Rectal smooth muscle tissue (tissue), 1 donor: ENCODE results near the gene NECTIN3.

Source experiments
- H3K27ac ChIP-seq: one replicate; pipeline ENCODE4 v1.7.0; 2013; ENCODE audit warnings: low read depth, low read length, inconsistent platforms
- H3K27me3 ChIP-seq: one replicate; pipeline ENCODE4 v1.7.0; 2013; ENCODE audit warnings: low read length; ENCODE audit not compliant: control insufficient read depth, insufficient read depth
- H3K36me3 ChIP-seq: one replicate; pipeline ENCODE4 v1.7.0; 2013; ENCODE audit warnings: low read length; ENCODE audit not compliant: control insufficient read depth, insufficient read depth
- H3K4me1 ChIP-seq: one replicate; pipeline ENCODE4 v1.7.0; 2013; ENCODE audit warnings: low read length; ENCODE audit not compliant: control insufficient read depth, insufficient read depth
- H3K4me3 ChIP-seq: one replicate; pipeline ENCODE4 v1.7.0; 2013; ENCODE audit warnings: low read length
- H3K9ac ChIP-seq: one replicate; pipeline ENCODE4 v1.7.0; 2013; ENCODE audit warnings: low read length

NECTIN3 gene

DNA sequence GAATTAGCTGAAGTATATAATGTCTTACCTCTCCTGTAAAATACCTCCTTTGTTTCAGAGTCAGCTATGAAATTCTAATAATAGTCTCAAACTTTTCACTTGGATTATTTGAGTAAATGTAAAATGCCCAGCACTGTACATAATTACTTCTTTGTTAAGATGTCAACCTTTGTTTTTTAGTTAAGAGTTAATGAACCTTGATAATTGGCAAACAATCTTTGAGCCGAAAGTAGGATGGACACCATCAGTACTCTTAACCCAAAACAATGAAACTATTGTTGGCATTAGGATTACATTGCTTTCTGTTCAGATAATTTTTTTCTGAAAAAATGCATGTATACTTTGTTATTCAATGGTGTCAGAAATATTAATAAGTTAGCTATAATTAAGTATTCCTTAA lies 3.0 kb upstream of the NECTIN3 start:
- Histone ChIP-seq H3K4me3 (no peak overlapping the region), H3K27ac (no peak overlapping the region), H3K27me3 (no peaks in the 10 kb centered on the region), H3K36me3 (no peaks in the 10 kb centered on the region), H3K9ac (no peak overlapping the region), H3K4me1 (no peaks in the 10 kb centered on the region)

- Histone ChIP-seq H3K27ac (peak overlapping the region; percentile 78), H3K9ac (peak overlapping the region; percentile 21), H3K4me1 (peaks cover 10% of the 10 kb centered on the region), H3K36me3 (no peaks in the 10 kb centered on the region), H3K4me3 (peak overlapping the region; percentile 99), H3K27me3 (no peaks in the 10 kb centered on the region)
Observed at GRCh38 chr3:111069974-111070771, 1.4 kb upstream of the NECTIN3 start.

DNA sequence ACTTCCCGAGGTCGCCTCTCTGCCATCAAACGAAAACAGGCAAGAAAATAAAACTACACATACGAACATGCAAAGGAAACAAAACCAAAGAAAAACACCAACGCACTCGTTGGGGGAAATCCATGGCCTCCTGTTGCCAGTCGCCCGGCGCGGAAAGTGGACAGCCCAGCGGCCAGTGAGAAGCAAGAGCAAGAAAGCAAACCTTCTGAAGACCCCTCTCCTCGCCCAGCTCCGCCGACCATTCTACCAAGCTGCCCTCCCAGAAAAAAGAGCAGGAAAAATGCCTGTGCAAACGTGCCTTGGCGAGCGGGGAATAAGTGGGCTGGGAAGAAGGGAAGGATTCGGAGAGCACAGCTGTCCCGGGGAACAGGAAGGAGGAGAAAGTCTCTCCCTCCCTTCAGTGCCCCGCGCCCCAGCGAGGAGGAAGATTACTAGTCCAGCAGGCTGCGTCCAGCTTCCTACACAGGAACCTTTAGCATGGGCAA lies 802 bp upstream of the NECTIN3 start:
- H3K4me1 ChIP-seq = peaks cover 10% of the 10 kb centered on the region
- peak overlapping the region; percentile 99 for H3K4me3 ChIP-seq
- H3K36me3 ChIP-seq = no peaks in the 10 kb centered on the region
- H3K9ac ChIP-seq = peak overlapping the region; percentile 21
- H3K27ac ChIP-seq = peak overlapping the region; percentile 78
- H3K27me3 ChIP-seq = no peaks in the 10 kb centered on the region

DNA sequence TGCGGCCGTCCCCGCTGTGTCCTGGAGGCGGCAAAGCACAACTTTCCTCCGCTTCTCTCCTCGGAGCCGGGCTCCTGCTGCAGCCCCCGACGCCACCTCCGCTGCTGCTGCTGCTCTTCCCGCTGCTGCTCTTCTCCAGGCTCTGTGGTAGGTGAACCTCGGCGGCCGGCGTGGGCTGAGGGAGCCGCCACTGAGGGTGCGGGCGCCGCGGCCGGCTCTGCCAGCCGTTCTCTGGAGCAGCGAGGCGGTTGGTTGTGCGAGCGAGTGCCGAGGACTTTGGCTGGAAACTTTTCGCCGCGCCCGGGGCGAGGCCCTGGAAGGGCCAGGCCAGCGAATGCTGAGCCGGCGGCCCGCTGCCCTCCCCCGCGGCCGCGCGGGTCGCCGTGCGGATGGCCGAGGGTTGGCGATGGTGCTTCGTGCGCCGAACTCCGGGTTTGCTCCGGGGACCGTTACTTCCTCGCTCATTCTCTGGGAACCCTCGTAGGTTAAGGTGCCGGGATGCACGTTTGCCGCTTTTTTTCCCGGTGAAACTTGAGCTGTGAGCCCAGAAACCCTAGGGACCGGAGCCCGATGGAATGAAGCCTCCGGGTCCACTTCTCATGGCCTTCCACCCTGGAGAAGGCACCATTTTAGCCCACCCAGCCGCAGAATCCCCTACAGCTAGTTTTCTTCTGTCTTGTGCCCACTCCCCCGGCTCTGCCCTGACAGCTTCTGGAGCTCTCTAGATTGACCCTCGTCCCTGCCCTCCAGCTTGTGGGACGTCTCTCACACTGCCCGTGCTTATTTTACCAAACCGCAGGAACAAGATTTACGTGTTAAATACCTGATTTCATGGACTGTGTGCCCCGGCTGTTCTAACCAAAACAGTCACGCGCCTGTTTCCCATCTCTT lies 660 bp downstream of the NECTIN3 start:
- peak overlapping the region; percentile 78 for H3K27ac ChIP-seq
- peak overlapping the region; percentile 92 for H3K9ac ChIP-seq
- peak overlapping the region; percentile 99 for H3K4me3 ChIP-seq
- H3K36me3 ChIP-seq = no peaks in the 10 kb centered on the region
- H3K27me3 ChIP-seq = no peaks in the 10 kb centered on the region
- H3K4me1 ChIP-seq = peaks cover 10% of the 10 kb centered on the region

DNA sequence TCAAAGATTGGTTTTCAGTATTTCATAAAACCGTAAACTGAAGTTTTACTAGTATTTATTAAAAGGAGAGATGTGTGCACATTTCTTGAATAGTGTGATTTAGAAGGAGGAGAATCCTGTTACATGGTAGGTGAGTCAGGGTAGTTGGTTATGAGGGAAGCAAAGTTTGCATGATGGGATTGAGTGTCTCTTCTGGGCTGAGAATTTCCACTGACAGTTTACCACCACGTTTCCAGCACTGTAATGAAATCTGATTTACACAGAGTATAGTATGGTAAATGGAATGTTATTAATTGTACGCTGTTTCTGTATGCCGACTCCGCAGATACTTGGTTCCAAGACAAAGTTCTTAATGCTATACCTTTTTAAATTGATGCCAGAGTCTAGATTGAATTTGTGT lies 1.6 kb downstream of the NECTIN3 start:
- no peak overlapping the region for H3K27ac ChIP-seq
- no peaks in the 10 kb centered on the region for H3K36me3 ChIP-seq
- H3K27me3 ChIP-seq = no peaks in the 10 kb centered on the region
- H3K4me1 ChIP-seq = peaks cover 10% of the 10 kb centered on the region
- H3K9ac ChIP-seq = no peak overlapping the region
- peak overlapping the region; percentile 99 for H3K4me3 ChIP-seq

DNA sequence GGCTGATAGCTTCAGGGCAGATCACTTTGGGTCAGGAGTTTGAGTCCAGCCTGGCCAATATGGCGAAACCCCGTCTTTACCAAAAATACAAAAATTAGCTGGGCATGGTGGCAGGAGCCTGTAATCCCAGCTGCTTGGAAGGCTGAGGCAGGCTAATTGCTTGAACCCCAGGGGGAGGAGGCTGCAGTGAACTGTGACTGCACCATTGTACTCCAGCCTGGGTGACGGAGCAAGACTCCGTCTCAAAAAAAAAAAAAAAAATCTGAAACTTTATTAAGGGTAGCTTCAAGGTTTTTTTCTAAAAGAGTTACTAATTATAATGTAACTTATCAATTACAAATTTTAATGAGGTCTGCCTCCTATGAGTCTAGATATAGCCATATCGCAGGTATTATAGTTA lies 5.1 kb downstream of the NECTIN3 start:
- H3K4me3 ChIP-seq = no peak overlapping the region
- no peaks in the 10 kb centered on the region for H3K27me3 ChIP-seq
- no peaks in the 10 kb centered on the region for H3K36me3 ChIP-seq
- peaks cover 13% of the 10 kb centered on the region for H3K4me1 ChIP-seq
- H3K27ac ChIP-seq = no peak overlapping the region
- no peak overlapping the region for H3K9ac ChIP-seq

- Histone ChIP-seq H3K4me3 (no peak overlapping the region), H3K27me3 (no peaks in the 10 kb centered on the region), H3K4me1 (peaks cover 13% of the 10 kb centered on the region), H3K9ac (no peak overlapping the region), H3K36me3 (no peaks in the 10 kb centered on the region), H3K27ac (no peak overlapping the region)
Observed at GRCh38 chr3:111077369-111077768, 5.8 kb downstream of the NECTIN3 start.

DNA sequence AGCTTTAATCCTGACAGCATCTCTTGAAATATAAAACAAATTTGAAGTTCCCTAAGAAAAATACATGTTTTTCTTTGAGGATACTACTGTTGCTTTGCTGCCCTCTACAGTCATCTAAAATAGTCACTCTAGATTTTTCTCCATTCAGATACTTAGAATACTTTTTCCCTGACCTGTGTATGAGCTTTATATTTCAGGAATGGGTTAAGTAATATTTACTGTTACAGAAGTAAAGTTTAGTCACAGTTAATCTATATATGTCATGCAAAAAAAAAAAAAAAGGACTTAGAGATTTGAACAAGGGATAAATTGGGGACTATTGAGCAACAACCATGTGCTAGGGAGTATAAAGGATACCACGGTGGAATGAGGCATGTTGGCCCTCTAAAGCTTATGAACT lies 8.8 kb downstream of the NECTIN3 start:
- H3K9ac ChIP-seq = no peak overlapping the region
- no peaks in the 10 kb centered on the region for H3K36me3 ChIP-seq
- no peak overlapping the region for H3K4me3 ChIP-seq
- peaks cover 3% of the 10 kb centered on the region for H3K4me1 ChIP-seq
- H3K27me3 ChIP-seq = no peaks in the 10 kb centered on the region
- H3K27ac ChIP-seq = no peak overlapping the region

- Histone ChIP-seq H3K4me1 (peaks cover 5% of the 10 kb centered on the region), H3K27ac (no peak overlapping the region), H3K36me3 (no peaks in the 10 kb centered on the region), H3K27me3 (no peaks in the 10 kb centered on the region), H3K9ac (no peak overlapping the region), H3K4me3 (no peak overlapping the region)
Observed at GRCh38 chr3:111081008-111081545, 9.5 kb downstream of the NECTIN3 start.

- H3K27me3 ChIP-seq = no peaks in the 10 kb centered on the region
- H3K36me3 ChIP-seq = no peaks in the 10 kb centered on the region
- H3K9ac ChIP-seq = no peak overlapping the region
- no peak overlapping the region for H3K4me3 ChIP-seq
- H3K4me1 ChIP-seq = peaks cover 11% of the 10 kb centered on the region
- H3K27ac ChIP-seq = peak overlapping the region; percentile 32
Observed at GRCh38 chr3:111084911-111085310, 13.3 kb downstream of the NECTIN3 start.

DNA sequence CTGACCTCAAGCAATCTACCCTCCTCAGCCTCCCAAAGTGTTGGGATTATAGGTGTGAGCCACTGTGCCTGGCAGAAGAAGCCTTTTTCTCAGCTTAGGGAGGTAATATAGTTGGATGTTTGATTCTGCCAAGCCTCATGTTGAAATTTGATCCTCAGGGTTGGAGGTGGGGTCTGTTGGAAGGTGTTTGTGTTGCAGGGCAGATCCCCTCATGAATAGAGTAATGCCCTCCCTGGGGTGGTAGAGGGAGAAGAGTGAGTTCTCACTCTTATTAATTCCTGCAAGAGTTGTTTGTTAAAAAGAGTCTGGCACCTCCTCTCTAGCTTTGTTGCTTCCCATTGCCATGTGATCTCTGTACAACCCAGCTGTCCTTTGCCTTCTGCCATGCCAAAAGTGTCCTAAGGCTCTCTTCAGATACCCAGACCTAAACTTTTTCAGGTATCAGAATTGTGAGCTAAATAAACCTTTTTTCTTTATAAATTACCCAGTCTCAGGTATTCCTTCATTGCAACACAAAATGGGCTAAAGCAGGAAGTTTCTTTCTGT lies 16.4 kb downstream of the NECTIN3 start:
- no peak overlapping the region for H3K27ac ChIP-seq
- no peaks in the 10 kb centered on the region for H3K36me3 ChIP-seq
- H3K9ac ChIP-seq = no peak overlapping the region
- peaks cover 8% of the 10 kb centered on the region for H3K4me1 ChIP-seq
- H3K4me3 ChIP-seq = no peak overlapping the region
- H3K27me3 ChIP-seq = no peaks in the 10 kb centered on the region
